Measurements from ENCODE around the gene LYPLA2.
"Not testable (repeated sequence)": the region's sequence is repeated elsewhere in the genome, so short reads cannot be mapped to it uniquely, and the experiment has no call there.

LYPLA2 gene

GRCh38 chr1:23779826-23780371, 11.0 kb upstream of the LYPLA2 start:
- no peak for DNase-seq

GRCh38 chr1:23783141-23783540, 7.8 kb upstream of the LYPLA2 start:
- not testable (repeated sequence) for DNase-seq

- no peak for DNase-seq
Measured at GRCh38 chr1:23784846-23785245, 6.1 kb upstream of the LYPLA2 start.

DNA sequence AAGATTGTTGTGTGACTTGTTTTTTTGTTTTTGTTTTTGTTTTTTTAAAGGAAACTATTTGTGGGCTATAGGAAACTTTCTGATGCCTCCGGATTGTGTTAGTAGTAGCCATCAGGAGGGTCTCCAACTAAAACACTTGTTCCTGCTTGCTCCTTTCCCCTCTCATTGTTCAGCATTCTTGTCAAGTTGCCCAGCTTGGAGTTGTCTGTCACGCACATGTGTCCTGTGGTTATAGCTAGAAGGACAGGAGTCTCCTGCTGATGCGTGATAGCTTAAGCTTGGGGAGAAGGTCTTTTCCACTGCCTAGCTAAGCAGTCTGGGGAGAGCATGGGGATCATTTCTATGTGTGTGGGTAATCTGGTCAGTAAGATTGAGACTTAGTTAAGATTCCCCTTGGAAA, 3.2 kb upstream of the LYPLA2 start:
- no peak for DNase-seq

DNA sequence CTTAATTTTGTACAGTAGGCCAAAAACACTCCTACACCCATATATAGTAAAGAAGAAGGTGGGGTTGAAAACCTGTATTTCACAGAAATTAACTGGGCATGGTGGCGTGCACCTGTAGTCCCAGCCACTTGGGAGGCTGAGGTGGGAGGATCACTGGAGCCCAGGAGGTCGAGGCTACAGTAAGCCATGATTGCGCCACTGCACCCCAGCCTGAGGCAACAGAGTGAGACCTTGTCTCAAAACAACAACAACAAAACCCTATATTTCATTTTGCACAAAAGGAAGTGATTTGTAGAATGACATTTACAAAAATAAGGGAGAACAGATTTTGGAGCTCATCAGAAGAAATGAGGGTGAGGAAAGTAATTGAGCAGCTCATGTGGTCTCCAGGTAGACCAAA, 2.2 kb upstream of the LYPLA2 start:
- no peak for DNase-seq

DNA sequence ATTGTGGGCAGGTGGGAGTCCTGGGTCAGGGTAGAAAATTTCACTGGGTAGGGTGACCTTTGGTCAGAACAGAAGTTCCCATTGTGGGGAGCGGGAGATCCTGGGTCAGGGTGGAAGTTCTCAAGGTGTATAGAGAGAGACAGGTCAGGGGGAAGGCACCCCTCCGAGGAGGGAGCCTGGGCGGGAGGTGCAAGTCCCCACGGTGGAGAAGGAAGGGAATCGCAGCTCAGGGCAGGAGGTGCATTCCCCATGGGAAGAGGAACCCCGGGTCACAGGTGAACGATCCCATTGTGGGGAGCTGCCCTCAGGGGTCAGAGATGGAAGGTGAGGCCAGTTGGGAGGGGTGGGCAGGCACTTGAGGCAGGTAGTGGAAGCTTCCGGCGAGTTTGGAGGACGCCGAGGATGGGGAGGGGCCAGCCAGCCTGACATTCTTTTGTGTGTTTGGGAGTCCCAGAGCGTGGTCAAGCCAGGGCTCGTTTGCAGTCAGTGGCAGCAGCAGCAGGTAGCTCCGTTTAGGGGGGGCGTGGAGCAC, 637 bp downstream of the LYPLA2 start:
- no peak for DNase-seq

DNA sequence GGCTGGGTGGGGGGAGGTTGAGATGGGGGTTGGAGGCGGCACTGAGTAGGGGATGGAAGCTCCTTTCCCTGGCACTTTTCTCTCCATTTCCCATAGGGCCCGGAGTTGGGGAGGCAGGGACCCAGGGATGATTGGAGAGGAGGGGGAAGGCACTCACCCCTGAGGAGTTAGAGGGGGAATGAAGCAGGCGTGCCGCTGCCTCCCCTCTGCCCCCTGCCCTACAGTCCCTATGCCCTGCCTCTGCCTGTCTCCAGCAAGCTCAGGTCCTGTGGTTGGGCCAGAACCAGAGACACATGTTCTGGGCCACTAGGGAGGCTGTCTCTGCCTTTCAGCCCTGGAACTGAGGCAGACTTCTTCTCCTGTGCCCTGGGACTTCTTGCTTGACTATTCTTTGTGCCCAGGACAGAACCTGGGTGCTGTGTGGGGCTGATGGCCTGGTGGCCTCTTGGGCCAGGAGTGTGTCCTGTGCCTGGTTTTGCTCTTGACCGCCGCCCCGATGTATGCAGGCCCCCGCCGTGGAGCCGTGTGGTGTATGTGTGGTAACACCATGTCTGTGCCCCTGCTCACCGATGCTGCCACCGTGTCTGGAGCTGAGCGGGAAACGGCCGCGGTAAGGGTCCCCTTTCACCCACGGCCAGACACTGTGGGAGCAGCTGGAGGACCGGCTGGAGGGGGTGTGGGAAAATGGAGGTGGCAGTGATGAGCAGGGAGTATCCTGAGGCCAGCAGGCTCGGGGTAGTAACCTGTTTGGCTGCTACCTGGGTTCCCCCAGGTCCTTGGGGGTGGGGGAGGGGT, 1.4 kb downstream of the LYPLA2 start:
- DNase-seq = no peak

DNA sequence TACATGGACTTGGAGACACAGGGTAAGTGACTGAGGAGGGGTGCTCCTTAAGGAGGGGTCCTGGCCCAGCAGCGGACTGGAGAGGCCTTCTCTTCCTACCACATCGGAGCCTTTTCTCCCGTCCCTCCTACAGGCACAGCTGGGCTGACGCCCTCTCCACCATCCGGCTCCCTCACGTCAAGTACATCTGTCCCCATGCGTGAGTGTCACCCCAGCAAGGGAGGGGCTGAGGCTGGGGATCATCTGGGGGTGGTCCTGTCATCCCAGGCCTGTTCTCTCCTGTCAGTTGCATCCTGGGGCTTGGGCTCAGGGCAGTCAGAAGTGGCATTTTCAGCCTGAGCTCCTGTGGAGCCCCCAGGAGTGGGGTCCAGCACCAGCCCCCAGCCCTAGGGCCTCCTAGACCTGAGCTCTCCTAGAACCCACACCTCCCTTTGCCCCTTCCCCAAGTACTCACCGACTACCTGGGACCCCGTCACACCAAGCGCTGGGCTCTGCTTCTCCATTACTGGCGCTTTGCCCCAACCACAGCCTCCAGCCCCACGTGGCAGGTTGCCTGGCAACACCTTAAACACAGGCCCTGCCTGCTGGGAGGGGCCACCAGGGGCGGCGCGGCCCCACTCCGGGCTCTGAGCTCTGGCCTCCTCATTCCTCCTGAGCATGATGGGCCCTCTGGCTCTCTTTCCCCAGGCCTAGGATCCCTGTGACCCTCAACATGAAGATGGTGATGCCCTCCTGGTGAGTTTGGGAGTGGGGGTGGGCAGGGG, 2.3 kb downstream of the LYPLA2 start:
- DNase-seq = no peak

DNA sequence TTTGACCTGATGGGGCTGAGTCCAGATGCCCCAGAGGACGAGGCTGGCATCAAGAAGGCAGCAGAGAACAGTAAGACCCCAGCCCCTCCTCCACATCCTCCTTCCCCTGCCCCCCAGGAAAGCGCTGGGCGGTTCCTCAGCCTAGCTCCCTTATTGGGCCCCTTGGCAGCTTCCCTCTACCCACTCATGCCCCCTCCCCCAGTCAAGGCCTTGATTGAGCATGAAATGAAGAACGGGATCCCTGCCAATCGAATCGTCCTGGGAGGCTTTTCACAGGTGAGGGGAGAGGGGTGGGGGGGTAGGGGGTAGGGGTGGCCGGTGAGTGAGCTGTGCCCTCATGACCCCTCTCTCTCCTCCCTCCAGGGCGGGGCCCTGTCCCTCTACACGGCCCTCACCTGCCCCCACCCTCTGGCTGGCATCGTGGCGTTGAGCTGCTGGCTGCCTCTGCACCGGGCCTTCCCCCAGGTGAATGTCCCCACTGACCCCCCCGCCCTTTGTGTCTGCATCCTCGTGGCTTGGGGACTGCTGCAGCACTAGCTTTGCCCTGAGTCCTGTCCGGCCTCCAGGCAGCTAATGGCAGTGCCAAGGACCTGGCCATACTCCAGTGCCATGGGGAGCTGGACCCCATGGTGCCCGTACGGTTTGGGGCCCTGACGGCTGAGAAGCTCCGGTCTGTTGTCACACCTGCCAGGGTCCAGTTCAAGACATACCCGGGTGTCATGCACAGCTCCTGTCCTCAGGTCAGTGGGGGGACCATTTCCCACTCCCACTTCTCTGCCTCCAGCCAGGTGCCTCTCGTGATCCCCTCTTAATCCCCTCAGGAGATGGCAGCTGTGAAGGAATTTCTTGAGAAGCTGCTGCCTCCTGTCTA, 3.2 kb downstream of the LYPLA2 start:
- DNase-seq = no peak

DNA sequence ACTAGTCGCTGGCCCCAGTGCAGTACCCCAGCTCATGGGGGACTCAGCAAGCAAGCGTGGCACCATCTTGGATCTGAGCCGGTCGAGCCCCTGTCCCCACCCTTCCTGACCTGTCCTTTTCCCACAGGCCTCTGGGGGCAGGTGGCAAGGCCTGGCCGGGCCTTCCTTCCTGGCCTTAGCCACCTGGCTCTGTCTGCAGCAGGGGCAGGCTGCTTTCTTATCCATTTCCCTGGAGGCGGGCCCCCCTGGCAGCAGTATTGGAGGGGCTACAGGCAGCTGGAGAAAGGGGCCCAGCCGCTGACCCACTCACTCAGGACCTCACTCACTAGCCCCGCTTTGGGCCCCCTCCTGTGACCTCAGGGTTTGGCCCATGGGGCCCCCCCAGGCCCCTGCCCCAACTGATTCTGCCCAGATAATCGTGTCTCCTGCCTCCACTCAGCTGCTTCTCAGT, 3.8 kb downstream of the LYPLA2 start:
- DNase-seq = not testable (repeated sequence)

DNA sequence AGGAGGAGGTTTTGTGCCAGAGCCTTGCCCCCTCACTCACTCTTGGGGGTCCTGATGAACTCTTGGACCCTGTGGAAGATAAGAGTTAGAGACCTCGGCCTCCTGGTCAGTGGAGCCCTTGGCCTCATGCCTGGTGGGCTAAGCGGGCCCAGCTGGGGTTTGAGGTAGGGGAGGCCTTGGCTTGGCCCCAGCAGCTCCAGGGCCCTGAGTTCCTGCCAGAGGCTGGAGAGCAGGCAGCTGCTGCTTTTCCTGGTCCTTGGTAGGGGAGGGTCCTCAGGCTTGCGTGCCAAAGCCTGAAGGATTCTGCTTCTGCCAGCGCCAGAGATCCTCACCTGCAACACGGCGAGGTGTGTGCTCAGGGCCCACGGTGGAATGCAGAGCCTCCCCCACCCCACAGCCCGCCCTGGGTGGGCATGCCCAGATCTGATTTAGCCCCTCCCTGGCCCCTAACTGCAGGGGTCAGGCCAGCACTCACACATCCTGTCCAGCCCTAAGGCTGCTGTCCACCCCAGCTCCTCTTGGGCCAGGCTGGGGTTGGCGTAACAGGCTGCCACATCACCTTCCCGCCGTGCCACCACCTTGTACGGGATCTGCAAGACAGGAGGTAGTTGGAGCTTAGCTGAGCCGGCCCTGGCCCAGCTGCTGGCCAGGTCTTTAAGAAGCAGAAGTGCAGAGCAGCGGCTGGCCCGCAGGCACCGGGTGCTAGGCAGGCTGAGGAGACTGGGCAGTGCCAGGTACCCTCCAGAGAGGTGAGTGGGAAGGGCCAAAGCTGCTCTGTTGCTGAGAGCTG, 4.9 kb downstream of the LYPLA2 start:
- DNase-seq = no peak

DNA sequence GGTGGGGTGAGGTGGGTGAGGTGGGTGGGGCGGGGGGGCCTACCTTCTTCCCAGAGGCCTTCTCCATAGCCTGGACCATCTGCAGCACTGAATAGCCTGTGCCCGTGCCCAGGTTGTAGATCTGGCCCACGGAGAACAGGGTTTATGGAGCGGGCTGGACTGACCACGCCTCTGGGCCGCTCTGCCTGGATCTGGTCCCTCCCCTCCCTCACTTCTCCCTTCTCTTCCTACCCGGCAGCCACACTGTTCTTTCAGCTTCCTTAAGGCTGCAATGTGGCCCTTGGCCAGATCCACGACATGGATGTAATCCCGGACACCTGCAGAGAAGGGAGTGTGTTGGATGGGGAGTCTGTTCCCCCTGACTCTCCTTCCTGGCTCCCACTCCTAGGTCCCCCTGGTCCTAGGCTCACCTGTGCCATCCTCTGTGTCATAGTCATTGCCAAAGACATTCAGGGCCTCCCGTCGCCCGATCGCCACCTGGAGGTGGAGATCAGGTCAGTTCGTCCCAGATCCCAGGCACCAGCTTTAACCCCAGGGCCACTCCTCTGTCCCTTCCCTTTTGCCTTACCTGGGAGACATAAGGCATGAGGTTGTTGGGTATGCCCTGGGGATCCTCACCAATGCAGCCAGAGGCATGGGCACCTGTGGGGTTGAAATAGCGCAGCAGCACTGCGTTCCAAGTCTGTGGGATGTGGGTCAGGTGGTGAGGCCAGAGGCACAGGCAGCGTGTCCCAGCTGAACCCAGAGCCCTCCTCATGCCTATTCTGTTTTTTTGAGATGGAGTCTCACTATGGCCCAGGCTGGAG, 5.7 kb downstream of the LYPLA2 start:
- no peak for DNase-seq

DNA sequence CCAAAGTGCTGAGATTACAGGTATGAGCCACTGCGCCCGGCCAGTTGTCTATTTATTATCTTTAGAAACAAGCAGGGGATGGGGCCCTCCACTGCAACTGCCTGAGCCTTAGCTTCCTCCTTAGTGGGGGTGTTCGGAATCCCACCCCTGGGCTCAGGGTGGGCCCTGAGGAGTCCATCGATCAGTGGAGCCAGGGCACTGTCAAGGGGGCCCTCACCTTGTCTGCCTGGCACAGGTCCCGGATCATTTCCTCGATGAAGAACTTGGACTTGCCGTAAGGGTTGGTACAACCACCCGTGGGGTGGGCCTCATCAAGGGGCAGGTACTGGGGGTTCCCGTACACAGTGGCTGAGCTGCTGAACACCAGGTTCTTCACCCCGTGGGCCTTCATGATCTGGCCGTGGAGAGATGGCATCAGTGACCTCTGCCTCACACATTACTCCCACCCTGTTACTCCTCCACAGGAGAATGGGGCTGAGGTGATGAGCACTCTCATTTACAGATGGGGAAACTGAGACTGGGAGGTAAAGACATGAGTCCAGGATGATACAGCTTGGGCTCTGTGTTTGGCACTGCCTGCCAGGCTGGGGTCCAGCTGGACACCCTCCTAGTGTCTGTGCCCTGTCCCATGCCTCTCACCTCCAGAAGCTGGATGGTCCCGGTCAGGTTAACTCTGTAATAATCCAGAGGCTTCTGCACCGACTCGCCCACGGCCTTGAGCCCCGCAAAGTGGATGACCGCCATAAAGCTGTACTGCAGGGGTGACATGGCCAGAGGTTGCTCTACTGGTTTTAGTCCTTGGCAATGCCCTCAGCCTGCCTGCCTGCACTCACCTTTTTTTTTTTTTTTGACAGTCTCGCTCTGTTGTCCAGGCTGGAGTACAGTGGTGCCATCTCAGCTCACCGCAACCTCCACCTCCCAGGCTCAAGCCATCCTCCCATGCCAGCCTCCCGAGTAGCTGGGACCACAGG, 6.8 kb downstream of the LYPLA2 start:
- no peak for DNase-seq

- no peak for DNase-seq
Measured at GRCh38 chr1:23798662-23799142, 7.8 kb downstream of the LYPLA2 start.

- no peak for DNase-seq
Measured at GRCh38 chr1:23799255-23799569, 8.3 kb downstream of the LYPLA2 start.

DNA sequence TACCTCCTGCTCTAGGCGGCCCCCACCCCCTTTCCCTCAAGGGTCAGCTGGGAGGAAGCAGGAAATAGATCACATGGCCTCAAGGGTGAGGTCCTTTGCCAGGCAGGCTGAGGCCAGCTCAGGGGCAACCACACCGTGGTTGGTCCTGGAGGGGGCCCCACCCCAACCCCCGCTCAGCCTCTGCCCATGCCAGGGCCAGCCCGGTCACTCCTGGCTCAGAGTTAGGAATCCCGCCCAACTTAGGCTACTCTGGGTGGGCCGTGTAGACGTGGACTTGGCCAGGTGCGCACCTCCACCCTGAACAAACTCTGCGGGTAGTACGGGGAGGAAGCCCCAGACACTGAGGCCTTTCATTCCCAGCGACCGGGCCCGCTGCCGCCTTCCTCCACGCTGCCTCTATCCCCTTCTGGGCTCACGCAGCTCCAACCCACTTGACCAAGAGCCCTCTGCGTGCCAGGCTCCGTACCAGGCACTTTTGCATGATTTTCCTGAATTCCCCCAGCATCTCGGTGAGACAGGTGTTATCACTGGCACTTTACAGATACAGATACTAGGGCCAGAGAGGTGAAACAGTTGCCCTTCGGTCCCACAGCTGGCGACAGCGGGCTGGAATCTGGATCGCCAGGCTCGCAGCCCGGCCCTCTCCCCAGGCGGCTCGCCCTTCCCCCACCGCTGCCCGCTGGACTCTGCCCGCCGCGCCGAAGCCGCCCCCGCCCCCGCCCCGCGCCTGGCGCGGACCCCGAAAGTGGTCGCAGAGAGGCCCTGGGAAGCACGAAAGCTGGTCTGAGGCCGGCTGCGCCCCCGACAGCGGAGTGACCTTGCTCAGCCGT, 8.8 kb downstream of the LYPLA2 start:
- DNase-seq = no peak

DNA sequence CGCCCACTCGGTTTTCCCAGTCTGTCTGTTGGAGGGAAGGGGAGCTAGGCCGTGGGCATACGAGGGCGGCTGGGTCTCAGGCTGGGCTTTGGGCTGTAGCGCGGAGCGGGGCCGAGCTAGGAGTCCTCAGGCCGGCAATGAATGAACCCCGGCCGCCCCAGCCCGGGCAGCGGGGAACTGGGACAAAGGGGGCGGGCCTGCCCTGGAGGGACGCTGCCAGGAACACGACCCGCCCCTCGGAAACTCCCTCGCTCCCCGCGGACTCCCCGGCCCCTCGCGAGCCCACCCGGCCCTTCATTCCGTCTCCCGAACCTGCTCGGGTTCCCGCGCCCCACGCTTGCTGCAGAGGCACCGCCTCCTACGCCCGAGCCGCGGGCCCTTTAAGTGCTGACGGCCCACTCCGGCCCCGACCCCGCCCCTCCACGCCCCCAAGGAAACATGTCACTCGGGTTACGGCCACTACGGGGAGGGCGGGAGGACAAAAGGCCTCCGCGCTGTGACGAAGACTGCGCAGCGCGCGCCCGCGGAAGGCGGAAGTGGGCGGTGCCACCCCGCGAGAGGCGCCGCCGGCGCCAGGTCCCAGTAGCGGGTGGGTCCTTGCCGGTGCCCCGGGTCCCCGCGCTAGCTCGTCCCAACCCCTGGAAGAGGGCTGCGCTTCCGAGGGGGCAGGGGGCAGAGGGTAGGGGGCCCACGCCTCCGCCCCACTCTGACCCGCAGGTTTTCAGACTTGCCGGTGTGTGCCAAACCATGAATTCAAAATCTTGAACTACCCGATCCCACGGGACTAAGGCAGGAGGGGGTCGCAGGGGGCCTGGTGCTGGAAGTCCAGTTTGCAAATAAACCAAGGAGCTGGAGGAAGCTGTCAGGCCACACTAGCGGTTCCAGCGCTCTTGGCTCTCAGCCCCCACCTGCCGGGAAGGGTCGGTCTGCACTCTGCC, 9.7 kb downstream of the LYPLA2 start, which contains the start of gene GALE:
TSS of gene GALE (minus strand) at position 355 of the 938 bp plus-strand sequence. CDS start 1,747 bp downstream, outside the sequence.
- DNase-seq = peak; percentile 98

Measured in activated CD4-positive, alpha-beta T cell treated with anti-CD3 and anti-CD28 coated beads, Interleukin-2, amount 50 U/mL, for 4 hours (primary cell).